B cell (primary cell): ENCODE measurements around the gene SPAG6. TPM values are rescaled to one million over a fixed set of nuclear protein-coding genes. Genes with fewer than 3 reads are reported as not detected.
A peak's percentile ranks its signal among the peaks of the same experiment; 100 is the strongest.

Source experiments
- ATAC-seq: fragments of 200-7000 bp; cut with Tn5 transposase; one replicate; pipeline ENCODE4 v1.10.0; 2021; ENCODE audit warnings: low read depth, mild to moderate bottlenecking, moderate number of reproducible peaks, moderate library complexity
- CTCF ChIA-PET: fragments of 350-600 bp; sonication (Branson Sonifier 250); formaldehyde crosslinking; loops from one replicate; lab custom pipeline; 2021; ENCODE audit warnings: antibody characterized with exemption, inconsistent platforms; lab: Charles Lee
- POLR2A ChIA-PET: fragments of 350-600 bp; sonication (Branson Sonifier 250); formaldehyde crosslinking; loops from one replicate; lab custom pipeline; 2021; ENCODE audit warnings: antibody characterized with exemption; lab: Charles Lee
- DNase-seq: peaks from one replicate; pipeline ENCODE4 v3.0.0; 2013
- H2AFZ ChIP-seq: 2 replicates; pipeline ENCODE4 v1.6.1; 2012; ENCODE audit warnings: mild to moderate bottlenecking, low read depth, low read length; ENCODE audit not compliant: insufficient read depth, poor library complexity, severe bottlenecking
- H3K27ac ChIP-seq, 2 donors: 1 replicate in 1 of 2; 2 replicates in 1 of 2; pipeline ENCODE4 v1.5.1; 2012 to 2013; ENCODE audit warnings: low read length in 2 of 2, mild to moderate bottlenecking in 2 of 2, moderate library complexity in 1 of 2
- H3K27me3 ChIP-seq, 4 experiments: fragments of 200-600 bp in 1 of 4; sonication (generic) in 1 of 4; replicated peaks in 1 of 4; 1 replicate in 2 of 4; 2 replicates in 2 of 4; pipeline versions ENCODE4 v1.6.1 to v1.7.0; 2013 to 2016; ENCODE audit warnings: low read length in 3 of 4, mild to moderate bottlenecking in 2 of 4, mixed read lengths in 1 of 4, moderate library complexity in 1 of 4; ENCODE audit not compliant: insufficient read depth in 4 of 4, control insufficient read depth in 3 of 4; ENCODE audit errors: control extremely low read depth in 1 of 4
- H3K36me3 ChIP-seq, 2 experiments: replicated peaks in 1 of 2; 1 replicate in 1 of 2; 2 replicates in 1 of 2; pipeline versions ENCODE4 v1.6.1 to v1.7.1; 2013; ENCODE audit warnings: low read length in 1 of 2; ENCODE audit not compliant: insufficient read depth in 2 of 2, control insufficient read depth in 1 of 2; ENCODE audit errors: control extremely low read depth in 1 of 2, extremely low read depth in 1 of 2
- H3K4me1 ChIP-seq, 2 donors: fragments of 200-600 bp in 1 of 2; sonication (generic) in 1 of 2; 1 replicate in 1 of 2; 2 replicates in 1 of 2; pipeline versions ENCODE4 v1.5.1 to v1.6.1; 2013 to 2017; ENCODE audit warnings: low read length in 2 of 2; ENCODE audit not compliant: control insufficient read depth in 2 of 2, insufficient read depth in 2 of 2
- H3K4me2 ChIP-seq: replicated peaks from 2 replicates; pipeline ENCODE3; 2012; ENCODE audit warnings: mild to moderate bottlenecking, low read depth, low read length; ENCODE audit not compliant: poor library complexity, severe bottlenecking
- H3K4me3 ChIP-seq, 5 experiments: fragments of 200-600 bp in 1 of 5; sonication (generic) in 1 of 5; 1 replicate in 3 of 5; 2 replicates in 2 of 5; pipeline versions ENCODE4 v1.5.1 to v1.7.0; 2011 to 2016; ENCODE audit warnings: low read length in 4 of 5, mild to moderate bottlenecking in 4 of 5, low read depth in 2 of 5, control low read depth in 1 of 5, moderate library complexity in 1 of 5; ENCODE audit not compliant: insufficient read depth in 1 of 5; ENCODE audit errors: control extremely low read depth in 1 of 5, extremely low read depth in 1 of 5
- H3K79me2 ChIP-seq: fragments of 200-600 bp; sonication (generic); one replicate; pipeline ENCODE4 v1.6.0; 2016; ENCODE audit warnings: low read length; ENCODE audit not compliant: control insufficient read depth, insufficient read depth
- H3K9ac ChIP-seq: fragments of 200-600 bp; sonication (generic); 2 replicates; pipeline ENCODE4 v1.6.1; 2017; ENCODE audit warnings: mild to moderate bottlenecking, low read length, moderate library complexity
- H3K9me3 ChIP-seq, 3 donors: one replicate each; pipeline versions ENCODE4 v1.6.1 to v1.7.1; 2013; ENCODE audit warnings: low read length in 2 of 3; ENCODE audit not compliant: control insufficient read depth in 2 of 3, insufficient read depth in 1 of 3; ENCODE audit errors: control extremely low read depth in 1 of 3
- H4K20me1 ChIP-seq: 2 replicates; pipeline ENCODE4 v1.6.0; 2012; ENCODE audit warnings: mild to moderate bottlenecking, low read length; ENCODE audit not compliant: insufficient read depth, control insufficient read depth, poor library complexity, severe bottlenecking
- H3K27ac Mint-ChIP-seq: one replicate; pipeline ENCODE4 v1.8.0; 2021; ENCODE audit warnings: mixed read lengths
- H3K27me3 Mint-ChIP-seq: one replicate; pipeline ENCODE4 v1.8.0; 2021; ENCODE audit warnings: mixed read lengths
- H3K4me1 Mint-ChIP-seq: one replicate; pipeline ENCODE4 v1.8.0; 2021; ENCODE audit warnings: mixed read lengths
- H3K4me3 Mint-ChIP-seq: one replicate; pipeline ENCODE4 v1.8.0; 2021; ENCODE audit warnings: mixed read lengths
- H3K9me3 Mint-ChIP-seq: one replicate; pipeline ENCODE4 v1.8.0; 2022; ENCODE audit warnings: mixed read lengths; ENCODE audit not compliant: insufficient read depth
- CTCF ChIP-seq: fragments of 200-600 bp; IDR thresholded peaks from one replicate; pipeline ENCODE4 v1.8.0; 2022; ENCODE audit warnings: antibody characterized with exemption, mild to moderate bottlenecking
- EZH2 ChIP-seq: IDR thresholded peaks from 2 replicates; pipeline ENCODE4 v1.6.1; 2012; ENCODE audit warnings: borderline replicate concordance, low read depth, mild to moderate bottlenecking, moderate library complexity, low read length; ENCODE audit not compliant: insufficient read depth, poor library complexity, severe bottlenecking
- WGBS: methylation state at CpG from one replicate; pipeline ENCODE4 v1.1.5; 2013; ENCODE audit warnings: missing lambda C conversion rate; ENCODE audit not compliant: insufficient coverage; 5-methylcytosine and 5-hydroxymethylcytosine counted together
- intact Hi-C: fragments of 100-400 bp; cut with micrococcal nuclease; formaldehyde crosslinking; loops from one replicate; pipeline ENCODE4 v1.10.0; 2022
- polyA plus RNA-seq: library from polyadenylated mRNA; depleted of rRNA; stranded (reverse); fragments of >200 nt; gene quantifications from 2 replicates; pipeline ENCODE4 v1.2.3, GENCODE V29; 2012
- total RNA-seq, 2 donors: library from RNA; stranded (reverse); fragments of 120-200 nt in 1 of 2; gene quantifications; 1 replicate in 1 of 2; 2 replicates in 1 of 2; pipeline versions ENCODE4 v1.2.3 to v1.2.4, GENCODE V29; 2013 to 2022

The SPAG6 gene
- total and polyA plus RNA-seq, 2 donors (not counting 1 experiment from before 2014, with no cell fraction given), result not detected

DNA sequence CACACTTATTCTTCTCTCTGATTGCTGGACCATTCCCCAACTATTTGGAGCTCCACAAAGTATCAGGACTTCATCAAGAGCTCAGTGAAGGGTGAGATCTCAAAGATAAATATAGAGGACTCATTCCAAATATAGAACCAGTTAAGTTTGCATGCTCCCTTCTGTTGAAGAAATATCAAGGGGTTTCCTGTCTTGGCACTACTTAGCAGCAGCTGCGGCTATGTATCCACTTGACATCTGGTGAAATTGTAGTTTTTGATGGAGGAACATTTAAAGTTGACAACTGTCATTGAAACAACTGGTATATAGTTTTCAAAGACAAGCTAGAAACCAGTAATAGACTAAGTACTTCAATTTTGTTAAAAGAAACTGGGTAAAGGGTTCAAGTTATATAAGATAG lies 1.0 kb upstream of the SPAG6 start:
- Histone ChIP-seq H4K20me1 (no peaks in the 10 kb centered on the region), H3K27ac (no peak overlapping the region), H3K4me2 (no peak overlapping the region), H3K27me3 (peaks cover 11 to 70% (median 57%) of the 10 kb centered on the region in 4 experiments), H3K79me2 (no peaks in the 10 kb centered on the region), H3K4me1 (peaks cover 24 to 43% of the 10 kb centered on the region in 2 donors), H3K36me3 (no peaks in the 10 kb centered on the region), H3K4me3 (no peak overlapping the region), H3K9ac (no peak overlapping the region), H2AFZ (no peak overlapping the region), H3K9me3 (peaks cover 8 to 14% (median 11%) of the 10 kb centered on the region in 3 donors)
- no peak overlapping the region for H3K4me3 Mint-ChIP-seq
- ChIA-PET CTCF (interaction anchor here (0.9 to 1.9 kb wide), 6 partner anchors 23 to 847 kb away, joined by 3 to 6 read pairs (median 4); partner anchors contain the start of genes BMI1 and DNAJC1), POLR2A (interaction anchor here (0.7 to 1.8 kb wide), 3 partner anchors 11 to 341 kb away, joined by 3 to 6 read pairs (median 4); partner anchors contain the start of genes COMMD3 and DNAJC1)
- peak overlapping the region; percentile 26 for H3K27ac Mint-ChIP-seq
- intact Hi-C loops, result loop anchor here (2.0 kb wide), 1 partner anchor 131 kb away; no protein-coding TSS in a partner anchor
- peaks cover 2% of the 10 kb centered on the region for H3K9me3 Mint-ChIP-seq
- DNase-seq, result no peak
- WGBS, result 0% methylated on average over 1 of the region's 1 CpG
- H3K4me1 Mint-ChIP-seq, result peaks cover 25% of the 10 kb centered on the region
- peaks cover 53% of the 10 kb centered on the region for H3K27me3 Mint-ChIP-seq
- ATAC-seq, result no peak
- TF ChIP-seq CTCF, result no peak
- no peak for TF ChIP-seq EZH2

- WGBS, result 19% methylated on average over 26 of the region's 26 CpGs
- Mint-ChIP-seq H3K27me3 (peaks cover 53% of the 10 kb centered on the region), H3K4me1 (peaks cover 25% of the 10 kb centered on the region), H3K9me3 (peaks cover 2% of the 10 kb centered on the region), H3K4me3 (peak overlapping the region; percentile 63), H3K27ac (peak overlapping the region; percentile 71)
- intact Hi-C loops, result loop anchor here (2.0 to 5.0 kb wide), 2 partner anchors 130 to 642 kb away; no protein-coding TSS in a partner anchor
- H3K9me3 ChIP-seq, result peaks cover 8 to 14% (median 11%) of the 10 kb centered on the region in 3 donors
- H4K20me1 ChIP-seq, result no peaks in the 10 kb centered on the region
- no peaks in the 10 kb centered on the region for H3K79me2 ChIP-seq
- DNase-seq, result no peak
- peak overlapping the region; percentile 9 for H3K9ac ChIP-seq
- no peak for TF ChIP-seq EZH2
- TF ChIP-seq CTCF, result no peak
- CTCF ChIA-PET, result interaction anchor here (0.9 to 1.9 kb wide), 3 partner anchors 82 to 826 kb away, joined by 3 to 5 read pairs (median 4); no protein-coding TSS in a partner anchor
- H3K4me1 ChIP-seq, result peaks cover 23 to 38% of the 10 kb centered on the region in 2 donors
- H3K4me2 ChIP-seq, result peak overlapping the region; percentile 70
- H2AFZ ChIP-seq, result peak overlapping the region; percentile 44
- peak overlapping the region in 2 of 5 experiments; percentile 3 to 26 for H3K4me3 ChIP-seq
- H3K27ac ChIP-seq, result no peak overlapping the region
- ATAC-seq, result no peak
- peaks cover 11 to 67% (median 53%) of the 10 kb centered on the region in 4 experiments for H3K27me3 ChIP-seq
- no peaks in the 10 kb centered on the region for H3K36me3 ChIP-seq
- POLR2A ChIA-PET, result interaction anchor here (0.7 to 1.8 kb wide), 3 partner anchors 12 to 342 kb away, joined by 3 to 6 read pairs (median 4); partner anchors contain the start of genes COMMD3 and DNAJC1
Observed at GRCh38 chr10:22344781-22345300, 455 bp upstream of the SPAG6 start.
